SU-DHL-6 (cell line): ENCODE measurements around the gene PNPLA2.

ENCODE experiments used
- EZH2phosphoT487 ChIP-seq: fragments of 200-600 bp; sonication (generic), shearing (Covaris generic); conservative IDR thresholded peaks from 2 replicates; pipeline ENCODE4 v1.6.1; 2018; ENCODE audit warnings: mild to moderate bottlenecking, antibody characterized with exemption, low read length, moderate library complexity, mixed read lengths
- TF ChIP-seq, protein P1 (sequence below): fragments of 200-600 bp; sonication (generic); IDR thresholded peaks from one replicate; pipeline ENCODE4 v1.5.1; 2017; ENCODE audit warnings: antibody characterized with exemption, mild to moderate bottlenecking, low read length, moderate library complexity; ENCODE audit not compliant: insufficient read depth, poor library complexity, severe bottlenecking

DNA sequence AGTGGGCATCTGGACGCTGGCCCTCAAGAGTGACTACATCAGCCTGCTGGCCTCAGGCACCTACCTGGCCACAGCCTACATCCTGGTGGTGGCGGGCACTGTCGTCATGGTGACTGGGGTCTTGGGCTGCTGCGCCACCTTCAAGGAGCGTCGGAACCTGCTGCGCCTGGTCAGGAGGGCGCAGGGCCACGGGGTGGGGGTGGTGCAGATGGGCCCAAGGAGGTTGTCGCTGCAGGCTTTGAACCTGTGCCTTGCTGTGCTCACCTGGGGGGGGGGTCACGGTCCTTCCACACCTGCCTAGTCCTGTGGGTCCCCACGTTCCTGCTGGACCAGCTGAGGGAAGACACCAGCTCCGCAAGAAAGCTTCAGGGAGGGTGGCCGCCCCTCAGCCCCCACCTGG lies 17.6 kb downstream of the PNPLA2 start:
- TF ChIP-seq, protein P1, sequence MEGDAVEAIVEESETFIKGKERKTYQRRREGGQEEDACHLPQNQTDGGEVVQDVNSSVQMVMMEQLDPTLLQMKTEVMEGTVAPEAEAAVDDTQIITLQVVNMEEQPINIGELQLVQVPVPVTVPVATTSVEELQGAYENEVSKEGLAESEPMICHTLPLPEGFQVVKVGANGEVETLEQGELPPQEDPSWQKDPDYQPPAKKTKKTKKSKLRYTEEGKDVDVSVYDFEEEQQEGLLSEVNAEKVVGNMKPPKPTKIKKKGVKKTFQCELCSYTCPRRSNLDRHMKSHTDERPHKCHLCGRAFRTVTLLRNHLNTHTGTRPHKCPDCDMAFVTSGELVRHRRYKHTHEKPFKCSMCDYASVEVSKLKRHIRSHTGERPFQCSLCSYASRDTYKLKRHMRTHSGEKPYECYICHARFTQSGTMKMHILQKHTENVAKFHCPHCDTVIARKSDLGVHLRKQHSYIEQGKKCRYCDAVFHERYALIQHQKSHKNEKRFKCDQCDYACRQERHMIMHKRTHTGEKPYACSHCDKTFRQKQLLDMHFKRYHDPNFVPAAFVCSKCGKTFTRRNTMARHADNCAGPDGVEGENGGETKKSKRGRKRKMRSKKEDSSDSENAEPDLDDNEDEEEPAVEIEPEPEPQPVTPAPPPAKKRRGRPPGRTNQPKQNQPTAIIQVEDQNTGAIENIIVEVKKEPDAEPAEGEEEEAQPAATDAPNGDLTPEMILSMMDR: no peak
- TF ChIP-seq EZH2phosphoT487: no peak
